ENCODE results near the gene EPHA7.

The EPHA7 gene

DNA sequence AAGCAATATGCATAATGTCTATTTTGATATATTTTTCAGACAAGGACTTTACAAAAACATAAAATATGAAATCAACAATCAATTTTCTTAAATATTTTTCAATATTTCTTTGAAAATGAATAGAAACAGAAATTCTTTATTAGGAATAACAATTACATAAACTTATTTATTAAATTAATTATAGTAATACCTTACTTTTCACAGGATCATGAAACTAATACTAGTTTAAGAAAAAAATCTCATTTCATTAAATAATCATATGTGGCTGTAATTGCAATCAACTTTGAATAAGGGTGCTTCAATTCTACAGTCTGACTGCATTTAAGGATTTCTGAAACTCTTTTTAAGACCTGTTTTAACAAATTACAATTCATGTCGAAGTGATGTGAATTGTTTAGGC lies 26.6 kb downstream of the EPHA7 start:
- DNase-seq, result no peak

DNA sequence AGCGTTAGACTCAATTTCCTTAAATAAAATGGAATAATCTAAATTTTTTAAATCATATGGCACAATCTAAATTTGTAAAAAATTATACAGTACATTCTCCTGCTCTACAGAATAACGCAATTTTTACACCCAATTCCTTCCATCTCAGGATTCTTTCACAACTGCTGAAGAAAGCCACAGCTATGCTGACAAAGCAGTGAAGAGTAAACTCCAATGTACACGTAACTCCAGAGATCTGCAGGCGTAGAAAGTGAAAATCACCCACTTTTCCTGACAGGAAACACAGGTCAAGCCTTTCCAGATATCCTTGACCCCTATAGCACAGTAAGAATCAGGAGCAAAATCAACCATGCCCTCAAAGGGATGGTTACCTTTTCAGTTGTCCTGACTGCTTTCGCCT lies 27.4 kb downstream of the EPHA7 start:
- DNase-seq, result no peak

GRCh38 chr6:93389192-93389591 lies 30.2 kb downstream of the EPHA7 start:
- DNase-seq, result no peak

- DNase-seq, result no peak
Measured at GRCh38 chr6:93388070-93388469, 31.3 kb downstream of the EPHA7 start.

GRCh38 chr6:93376026-93376540 lies 43.3 kb downstream of the EPHA7 start:
- DNase-seq, result no peak

DNA sequence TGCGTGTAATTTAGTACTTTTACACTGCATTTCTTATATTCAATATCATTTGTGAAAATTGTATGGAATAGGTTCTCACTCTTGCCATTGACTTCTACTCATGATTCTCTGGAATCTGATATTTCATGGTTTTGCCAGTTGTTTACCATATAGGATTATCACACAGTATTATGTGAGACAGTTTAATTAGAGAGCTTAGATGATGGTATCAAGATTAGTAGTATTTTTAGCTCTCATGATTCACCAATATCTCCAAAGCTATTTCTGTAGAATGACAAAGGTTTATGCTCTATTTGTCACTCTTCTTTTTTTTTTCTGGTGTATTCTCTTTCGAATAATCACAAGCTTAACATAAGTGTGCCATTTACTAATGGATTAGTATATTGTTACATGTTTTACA lies 45.9 kb downstream of the EPHA7 start:
- DNase-seq, result no peak

DNA sequence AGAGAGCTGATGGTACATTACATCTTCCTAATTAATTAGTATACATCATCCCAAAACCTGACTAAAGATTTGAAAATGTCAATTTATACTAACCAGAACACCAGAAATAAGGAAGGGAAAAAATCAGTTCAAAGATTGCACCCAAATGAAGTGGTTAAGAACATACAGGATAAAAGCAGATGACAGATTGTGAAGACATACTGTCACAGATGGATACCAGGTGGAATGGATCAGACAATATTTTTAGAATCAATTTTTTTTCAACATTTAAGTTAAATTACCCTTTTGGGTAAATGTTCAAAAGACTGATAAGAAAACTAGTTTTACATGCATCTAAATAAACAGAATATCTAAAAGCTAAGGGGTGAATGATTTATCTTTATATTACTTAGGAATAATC lies 47.6 kb downstream of the EPHA7 start:
- no peak for DNase-seq

GRCh38 chr6:93369586-93370134 lies 49.7 kb downstream of the EPHA7 start:
- DNase-seq, result no peak

- no peak for DNase-seq
Measured at GRCh38 chr6:93366506-93366905, 52.9 kb downstream of the EPHA7 start.

GRCh38 chr6:93365445-93365844 lies 53.9 kb downstream of the EPHA7 start:
- no peak for DNase-seq

DNA sequence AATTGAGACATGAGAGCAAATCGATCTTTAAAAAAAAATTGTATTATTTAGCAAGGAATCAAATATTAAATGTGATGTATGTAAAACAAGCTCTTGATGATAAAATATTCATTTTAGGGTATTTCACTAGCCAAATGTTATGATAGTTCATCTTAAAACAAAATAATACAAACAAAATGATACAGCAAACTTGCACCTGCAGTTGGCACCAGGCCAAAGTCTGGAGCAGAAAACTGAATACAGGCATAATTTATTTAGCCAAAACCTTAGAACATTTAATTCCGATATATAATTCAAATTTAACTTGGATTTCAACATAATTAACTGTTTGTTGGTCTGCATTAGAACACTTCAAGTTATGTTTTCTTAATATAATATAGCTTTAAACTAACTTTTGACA lies 60.9 kb downstream of the EPHA7 start:
- DNase-seq, result no peak

- DNase-seq, result no peak
Measured at GRCh38 chr6:93352604-93353003, 66.8 kb downstream of the EPHA7 start.

GRCh38 chr6:93351222-93351621 lies 68.1 kb downstream of the EPHA7 start:
- no peak for DNase-seq

DNA sequence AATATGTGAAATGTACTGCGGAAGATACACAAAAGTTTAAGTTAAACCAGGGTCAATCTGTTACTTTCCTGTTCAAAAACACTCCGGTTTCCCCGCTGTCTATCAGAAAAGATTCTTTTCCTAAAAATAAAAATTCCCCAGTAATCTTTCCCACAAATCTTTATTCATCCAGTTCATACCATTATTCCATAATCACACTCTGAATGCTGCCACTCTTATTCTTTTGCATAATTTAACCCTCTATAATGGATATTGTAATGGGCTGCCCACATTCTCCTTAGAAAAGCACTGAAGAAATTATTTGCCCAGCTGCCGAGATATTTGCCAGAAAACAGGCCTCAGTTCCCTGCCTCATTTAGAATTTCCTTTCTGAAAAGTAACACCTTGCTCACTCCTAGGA lies 68.6 kb downstream of the EPHA7 start:
- DNase-seq, result no peak

GRCh38 chr6:93344333-93344835 lies 75.0 kb downstream of the EPHA7 start:
- DNase-seq, result no peak

- DNase-seq, result no peak
Measured at GRCh38 chr6:93343476-93343875, 75.9 kb downstream of the EPHA7 start.

- no peak for DNase-seq
Measured at GRCh38 chr6:93341900-93342613, 77.3 kb downstream of the EPHA7 start.

DNA sequence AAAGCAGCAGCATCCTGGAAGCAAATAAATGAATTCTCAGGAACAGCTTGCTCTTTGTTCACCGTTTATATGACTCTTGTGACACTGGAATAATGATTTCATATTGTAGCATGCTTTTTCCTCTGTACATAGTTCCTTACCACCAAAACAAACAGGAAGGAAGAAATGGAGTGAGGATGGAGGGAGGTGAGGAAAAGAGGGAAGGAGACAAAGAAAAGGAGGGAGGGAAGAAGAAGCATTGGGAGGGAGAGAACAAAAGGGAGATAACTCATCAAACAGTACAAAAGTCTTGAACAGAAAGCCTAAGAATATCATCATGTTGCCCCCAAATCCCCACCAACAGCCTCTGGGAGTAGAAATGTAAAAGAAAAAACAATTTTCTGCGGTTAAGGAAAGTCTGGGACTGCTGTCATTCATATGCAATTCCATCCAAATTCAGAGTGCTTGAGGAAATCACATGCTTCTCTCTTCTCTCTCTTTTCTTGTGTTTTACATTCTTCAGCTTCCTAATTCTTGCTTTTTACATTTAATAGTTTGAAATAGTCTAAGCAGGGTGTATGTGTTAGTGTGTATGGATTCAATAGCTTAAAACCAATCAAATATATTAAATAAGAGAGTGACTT lies 81.5 kb downstream of the EPHA7 start:
- no peak for DNase-seq

DNA sequence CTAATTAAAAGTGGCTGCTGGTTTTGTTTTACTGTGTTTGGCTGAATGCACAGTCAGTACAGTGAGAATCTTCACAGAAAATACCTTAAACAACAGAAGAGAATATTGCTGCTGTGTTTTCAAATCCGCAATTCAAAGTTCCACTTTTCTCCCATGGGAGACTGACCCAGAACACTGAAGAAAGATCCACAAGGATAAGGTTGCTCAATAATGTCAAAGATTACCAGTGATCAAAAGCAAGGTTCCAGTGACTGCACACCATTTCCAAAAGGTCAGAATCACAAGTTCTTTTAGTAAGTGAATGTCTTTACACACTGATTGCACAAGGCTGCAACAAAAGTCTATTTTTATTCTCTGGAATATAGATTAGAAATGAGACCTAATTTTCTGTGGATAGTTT lies 82.3 kb downstream of the EPHA7 start:
- DNase-seq, result no peak

- no peak for DNase-seq
Measured at GRCh38 chr6:93329301-93330000, 89.9 kb downstream of the EPHA7 start.

DNA sequence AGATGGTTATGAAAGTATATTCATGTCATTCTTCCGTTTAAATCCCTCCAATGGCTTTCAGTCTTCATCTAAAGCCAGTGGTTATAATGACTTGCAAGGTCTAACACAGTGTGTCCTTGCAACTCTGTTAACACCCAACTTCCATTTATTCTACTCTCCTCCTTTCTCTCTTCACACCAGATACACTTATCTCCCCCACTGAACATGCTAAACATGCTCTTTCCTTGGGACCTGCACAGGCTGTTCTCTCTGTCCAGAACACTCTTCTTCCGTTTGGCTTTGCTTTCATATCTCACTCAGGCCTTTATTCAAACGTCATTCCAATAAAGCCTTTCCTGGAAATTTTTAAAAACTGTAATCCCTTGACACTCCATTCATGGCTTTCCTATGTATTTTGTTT lies 91.5 kb downstream of the EPHA7 start:
- no peak for DNase-seq

DNA sequence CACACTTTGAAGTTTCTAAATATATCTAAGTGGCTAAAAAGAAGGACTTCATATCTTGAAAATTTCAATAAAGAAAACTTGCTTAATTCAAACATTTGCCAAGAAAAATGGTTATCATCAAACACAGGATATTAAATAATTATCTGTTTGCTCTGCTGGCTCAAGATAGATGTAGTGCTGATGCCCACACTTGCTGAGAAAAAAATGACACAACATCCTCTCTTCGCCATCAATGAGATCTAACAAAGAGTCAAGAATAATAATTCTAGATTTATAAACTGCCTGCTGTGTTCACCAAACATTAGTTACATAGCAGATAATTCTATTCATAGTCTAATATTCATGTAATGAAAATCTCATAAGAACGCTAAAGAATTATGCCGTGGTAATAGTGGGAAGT lies 93.6 kb downstream of the EPHA7 start:
- DNase-seq, result no peak

- DNase-seq, result no peak
Measured at GRCh38 chr6:93323630-93324029, 95.7 kb downstream of the EPHA7 start.

- DNase-seq, result no peak
Measured at GRCh38 chr6:93322651-93323050, 96.7 kb downstream of the EPHA7 start.

Data from DMS 273 treated with DMSO at 0.1 percent for 48 hours (cell line).